HG03139 (cell line): ENCODE results near the gene TIGIT.

Experiments
- ATAC-seq: cut with Tn5 transposase; IDR thresholded peaks from one replicate; pipeline ENCODE4 v1.9.1; 2021; ENCODE audit not compliant: unreplicated experiment

The TIGIT gene

DNA sequence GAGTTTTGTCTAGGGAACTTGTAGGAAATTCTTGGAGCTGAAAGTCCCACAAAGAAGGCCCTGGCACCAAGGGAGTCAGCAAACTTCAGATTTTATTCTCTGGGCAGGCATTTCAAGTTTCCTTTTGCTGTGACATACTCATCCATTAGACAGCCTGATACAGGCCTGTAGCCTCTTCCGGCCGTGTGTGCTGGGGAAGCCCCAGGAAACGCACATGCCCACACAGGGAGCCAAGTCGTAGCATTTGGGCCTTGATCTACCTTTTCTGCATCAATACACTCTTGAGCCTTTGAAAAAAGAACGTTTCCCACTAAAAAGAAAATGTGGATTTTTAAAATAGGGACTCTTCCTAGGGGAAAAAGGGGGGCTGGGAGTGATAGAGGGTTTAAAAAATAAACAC is 15.0 kb downstream of the TIGIT start:
- peak; percentile 76 for ATAC-seq

DNA sequence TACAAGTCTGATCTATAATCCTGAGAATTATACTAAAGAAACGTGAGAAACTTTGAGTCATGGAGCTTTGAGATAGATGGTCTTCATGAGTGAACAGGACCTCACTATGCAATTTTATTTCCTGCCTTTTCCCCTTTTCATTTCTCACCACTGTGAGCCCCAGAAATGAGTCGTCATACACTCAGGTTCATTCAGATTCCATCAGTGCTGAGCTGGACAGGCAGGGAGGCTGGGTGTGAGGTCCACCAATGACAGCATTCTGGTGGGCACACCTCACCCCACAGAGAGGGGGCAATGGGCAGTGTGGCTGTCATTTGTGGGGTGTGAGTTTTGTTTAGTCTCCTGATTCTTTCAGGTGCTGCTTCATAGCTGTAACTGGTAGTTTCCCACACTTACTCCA is 16.9 kb downstream of the TIGIT start:
- no peak for ATAC-seq

DNA sequence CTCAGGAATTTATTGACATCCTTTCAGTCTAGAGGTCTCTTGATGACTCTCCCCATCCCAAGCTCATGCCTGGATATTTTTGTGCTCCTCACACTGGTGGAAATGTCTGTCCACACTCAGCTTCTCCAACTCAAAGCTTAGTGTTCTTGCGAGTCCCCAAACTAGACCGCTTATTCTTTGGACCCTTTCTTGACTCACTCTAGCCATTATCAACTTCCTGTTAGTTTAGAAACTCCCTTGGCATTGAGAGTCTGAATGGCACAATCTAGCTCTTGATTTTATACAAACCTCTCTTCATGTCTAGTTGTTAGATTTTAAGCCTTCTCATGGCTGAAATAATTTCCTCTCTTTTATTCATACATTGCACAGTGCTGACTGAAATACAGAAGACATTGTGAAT is 19.6 kb downstream of the TIGIT start:
- ATAC-seq = no peak

DNA sequence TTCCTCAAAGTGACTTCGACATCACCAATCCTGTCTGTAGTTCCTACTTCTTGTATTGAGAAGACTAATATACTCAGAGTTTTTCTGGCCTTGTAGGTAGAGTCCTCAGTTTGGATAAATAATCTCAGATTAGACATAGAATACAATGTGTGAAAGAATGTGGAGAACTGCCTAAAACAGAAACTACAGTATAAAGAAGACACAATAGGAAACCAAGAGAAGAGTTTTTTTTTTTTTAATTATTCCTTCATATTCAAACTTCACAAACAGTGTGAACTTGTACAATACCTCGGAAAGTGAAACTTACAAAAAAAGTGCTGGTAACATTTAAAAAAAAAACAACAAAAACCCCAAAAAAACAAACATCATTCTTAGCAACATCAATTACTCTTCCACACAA is 20.5 kb downstream of the TIGIT start:
- ATAC-seq = no peak

DNA sequence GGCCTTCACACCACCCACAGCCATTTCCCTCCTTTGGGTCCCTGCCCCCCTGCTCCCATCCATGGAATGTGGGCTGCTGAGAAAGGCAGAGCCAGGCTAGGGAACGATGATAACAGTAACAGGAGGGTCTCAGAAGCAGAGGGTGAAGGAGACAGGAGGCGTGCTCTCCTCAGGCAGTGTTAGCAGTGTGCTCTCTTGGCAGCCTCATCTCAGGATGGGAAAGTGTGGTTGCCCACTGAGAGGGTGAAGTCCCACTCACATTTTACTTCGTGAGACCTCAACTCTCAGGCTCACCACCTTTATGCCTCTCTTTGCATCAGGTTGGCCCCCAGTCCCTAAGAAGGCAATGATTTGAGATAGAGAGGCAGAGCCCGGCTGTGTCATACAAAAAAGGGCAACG is 24.5 kb downstream of the TIGIT start:
- ATAC-seq = no peak

DNA sequence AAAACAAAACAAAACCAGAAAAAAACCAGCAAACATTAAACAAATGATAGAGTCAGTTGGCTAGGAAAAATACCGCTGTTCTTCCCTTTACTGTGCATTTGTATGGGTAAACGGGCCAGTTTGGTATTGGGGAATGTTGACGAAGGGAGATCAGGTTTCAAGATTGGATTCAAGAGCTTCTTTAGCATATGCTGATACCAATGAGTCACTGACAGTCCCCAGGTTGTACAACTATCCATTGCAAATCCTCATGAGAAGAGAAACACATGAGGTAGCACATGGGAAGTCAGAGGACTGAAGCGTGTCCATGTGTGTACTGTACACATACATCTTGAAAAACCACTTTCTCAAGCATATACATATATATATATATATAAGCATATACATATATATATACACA is 25.6 kb downstream of the TIGIT start:
- no peak for ATAC-seq

DNA sequence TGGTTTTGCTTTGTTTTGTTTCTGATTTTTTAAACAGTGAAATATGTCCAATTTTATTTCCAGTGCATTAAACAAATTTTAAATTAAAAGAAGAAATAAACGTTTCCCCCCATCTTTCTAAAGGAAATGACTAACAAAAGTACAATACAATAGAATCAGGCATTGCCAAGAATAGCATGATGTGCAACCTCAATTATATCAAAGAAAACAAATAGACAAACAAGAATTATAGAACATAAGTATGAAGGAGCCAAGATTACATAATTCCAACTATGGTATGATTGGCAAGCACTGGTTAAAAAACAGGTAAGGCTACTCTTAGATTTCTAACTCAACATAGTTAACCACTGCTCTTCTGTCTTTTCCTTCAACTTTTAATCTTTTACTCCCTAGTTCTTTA is 26.4 kb downstream of the TIGIT start:
- ATAC-seq = no peak

DNA sequence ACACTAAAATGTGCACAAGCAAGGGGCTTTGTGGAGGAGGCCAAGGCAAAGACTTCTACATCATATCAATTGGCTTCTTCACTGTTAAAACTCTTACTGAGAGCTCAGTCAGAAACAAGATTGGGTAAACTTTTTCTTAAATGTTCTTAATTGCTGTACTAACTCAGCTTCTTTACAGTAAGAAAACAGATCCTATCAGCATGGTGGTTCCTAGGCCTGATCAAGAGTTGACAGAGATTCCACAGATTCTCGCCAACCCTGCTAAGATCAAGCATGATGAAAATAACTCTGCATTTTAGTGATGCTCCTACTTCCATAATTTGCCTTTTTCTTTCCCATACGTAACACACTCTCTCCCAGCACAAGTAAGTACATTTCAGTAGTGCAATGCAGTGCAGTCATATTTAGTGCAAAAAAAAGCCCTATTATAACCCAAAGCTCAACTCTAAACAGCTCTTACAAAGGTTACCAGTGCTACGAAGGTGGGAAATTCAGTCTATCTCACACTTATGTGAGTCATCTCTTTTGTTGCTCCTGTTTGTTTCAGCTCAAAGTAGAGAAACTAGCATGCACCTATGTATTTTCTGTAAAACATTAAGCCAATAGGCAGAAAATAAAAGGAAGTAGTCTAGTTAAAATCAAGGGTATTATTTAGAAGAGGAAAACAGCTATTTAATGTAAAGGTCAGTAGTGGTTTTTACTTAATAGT is 29.9 kb downstream of the TIGIT start:
- no peak for ATAC-seq

DNA sequence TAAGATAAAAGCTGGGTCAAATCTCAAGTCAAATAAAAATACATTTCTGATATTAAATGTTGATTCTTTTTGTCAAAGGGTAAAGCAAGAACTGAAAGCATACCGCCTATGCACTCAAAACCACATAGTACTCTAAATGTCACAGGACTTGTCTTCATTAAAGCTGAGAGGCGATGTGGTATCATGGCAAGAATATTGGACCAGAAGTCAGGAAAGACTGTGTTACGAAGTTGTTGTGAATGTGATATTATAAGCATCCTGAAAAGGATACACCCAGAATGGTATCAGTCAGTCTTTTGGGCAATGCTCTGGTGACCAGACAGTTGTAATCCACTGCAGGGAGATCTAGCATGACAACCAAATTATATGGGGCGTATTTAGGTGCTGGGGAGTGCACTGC is 33.8 kb downstream of the TIGIT start:
- no peak for ATAC-seq

DNA sequence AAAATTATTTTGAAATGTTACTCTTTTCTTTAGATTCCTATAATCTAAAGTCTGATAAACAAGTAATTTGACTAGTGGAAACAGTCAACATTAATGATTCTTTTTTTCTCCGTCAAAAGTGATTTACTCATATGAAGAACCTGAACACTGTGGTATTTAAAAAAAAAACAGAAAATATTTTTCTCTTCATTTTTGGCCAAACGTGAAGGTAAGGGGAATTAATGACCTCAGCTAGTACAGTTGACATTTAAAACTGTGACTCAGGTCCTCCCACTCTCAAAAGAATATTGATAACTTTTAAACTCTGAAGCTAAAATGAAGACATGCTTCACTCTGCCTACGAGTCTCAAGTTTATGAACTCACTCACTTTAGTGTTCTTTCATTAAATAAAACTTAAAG is 34.5 kb downstream of the TIGIT start:
- no peak for ATAC-seq

DNA sequence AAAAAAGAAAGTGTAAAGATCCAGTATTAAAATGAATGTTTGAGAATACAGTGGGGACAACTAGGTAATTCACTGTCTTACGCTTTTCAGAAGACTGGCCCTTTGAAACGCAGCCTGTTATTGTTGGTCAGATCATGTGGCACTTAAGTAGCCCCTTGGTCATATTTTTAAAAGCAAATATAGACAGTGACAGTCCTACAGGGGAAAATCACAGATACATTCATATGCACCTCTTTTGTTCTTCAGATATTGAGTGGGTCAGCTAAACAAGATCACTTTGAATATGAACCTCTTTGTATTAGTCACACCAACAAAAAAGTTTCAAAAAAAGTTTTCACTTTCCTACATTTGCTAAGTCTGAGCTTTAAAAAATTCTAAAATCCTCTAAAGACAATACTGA is 36.0 kb downstream of the TIGIT start:
- ATAC-seq = no peak

DNA sequence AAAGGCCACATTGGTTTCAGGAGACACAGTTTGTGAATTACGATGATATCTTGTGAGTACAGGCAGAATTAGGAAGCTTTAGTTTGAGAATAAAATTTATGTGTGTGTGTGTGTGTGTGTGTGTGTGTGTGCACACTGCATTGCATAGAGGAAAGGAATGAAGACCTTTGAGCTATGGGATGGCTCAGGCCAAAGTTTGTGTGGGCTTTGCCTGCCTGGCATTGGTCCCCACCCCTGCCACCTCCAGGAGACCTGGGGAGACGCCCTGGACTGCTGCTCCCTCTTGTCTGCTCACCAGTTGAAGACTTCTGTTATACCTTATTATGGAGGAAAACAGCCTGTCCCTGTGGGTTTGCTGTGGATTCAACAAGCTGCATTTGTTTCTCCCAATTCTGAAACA is 37.2 kb downstream of the TIGIT start:
- ATAC-seq = no peak

DNA sequence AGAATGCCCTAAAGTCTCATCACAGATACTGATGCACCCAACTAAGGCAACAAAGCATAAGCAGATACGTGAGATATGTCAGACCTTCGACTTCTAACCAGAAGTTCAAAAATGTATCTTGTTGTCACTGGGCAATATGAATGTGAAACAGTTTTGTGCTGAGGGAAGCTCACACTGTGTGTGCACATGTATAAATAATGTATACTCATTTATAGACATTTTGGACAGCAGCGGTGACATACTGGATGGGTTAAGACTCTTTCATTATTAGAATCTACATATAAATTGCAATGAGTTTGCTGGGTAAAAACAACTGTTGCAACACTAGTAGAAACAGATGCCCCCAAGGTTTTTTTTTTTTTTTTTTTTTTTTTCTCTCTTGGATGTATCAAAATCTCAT is 37.9 kb downstream of the TIGIT start:
- ATAC-seq = no peak

DNA sequence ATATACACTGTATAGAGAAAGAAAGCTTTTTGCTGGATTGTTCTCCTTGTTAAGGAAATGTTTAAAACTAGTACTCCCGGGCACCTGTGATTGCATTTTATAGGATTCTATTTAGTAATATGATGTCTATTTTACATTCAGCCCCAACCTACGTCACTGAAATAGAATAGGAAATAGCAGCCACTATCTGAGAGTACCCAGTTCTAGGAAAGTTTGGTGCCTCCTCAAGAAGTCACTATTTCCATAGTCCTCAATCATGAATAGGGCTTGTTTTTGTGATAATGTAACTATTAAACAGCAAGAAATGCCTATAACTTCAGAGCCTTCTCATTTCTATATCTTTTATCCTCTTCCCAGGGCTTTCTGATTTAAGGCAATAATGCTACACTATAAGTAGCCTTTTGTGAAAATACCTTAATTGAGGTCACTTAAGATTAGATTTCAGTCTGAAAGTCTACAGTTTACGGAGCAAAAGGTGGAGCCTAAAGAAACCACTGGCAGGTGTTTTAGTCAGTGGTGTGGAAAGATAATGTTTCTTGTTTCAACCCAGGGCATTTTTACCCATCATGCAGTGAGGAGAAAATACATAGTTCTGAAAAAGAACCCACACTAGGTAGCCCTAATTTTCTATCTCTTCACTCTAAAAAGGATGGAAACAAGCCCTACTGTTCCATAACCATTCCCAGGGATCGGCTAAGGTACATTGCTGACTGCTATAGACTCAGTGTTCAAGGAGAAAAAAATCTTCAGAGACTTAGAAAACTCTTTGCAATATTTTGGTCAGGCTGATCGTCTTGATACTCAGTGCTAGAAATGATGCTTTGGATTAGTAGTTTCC is 38.7 kb downstream of the TIGIT start:
- ATAC-seq = no peak

DNA sequence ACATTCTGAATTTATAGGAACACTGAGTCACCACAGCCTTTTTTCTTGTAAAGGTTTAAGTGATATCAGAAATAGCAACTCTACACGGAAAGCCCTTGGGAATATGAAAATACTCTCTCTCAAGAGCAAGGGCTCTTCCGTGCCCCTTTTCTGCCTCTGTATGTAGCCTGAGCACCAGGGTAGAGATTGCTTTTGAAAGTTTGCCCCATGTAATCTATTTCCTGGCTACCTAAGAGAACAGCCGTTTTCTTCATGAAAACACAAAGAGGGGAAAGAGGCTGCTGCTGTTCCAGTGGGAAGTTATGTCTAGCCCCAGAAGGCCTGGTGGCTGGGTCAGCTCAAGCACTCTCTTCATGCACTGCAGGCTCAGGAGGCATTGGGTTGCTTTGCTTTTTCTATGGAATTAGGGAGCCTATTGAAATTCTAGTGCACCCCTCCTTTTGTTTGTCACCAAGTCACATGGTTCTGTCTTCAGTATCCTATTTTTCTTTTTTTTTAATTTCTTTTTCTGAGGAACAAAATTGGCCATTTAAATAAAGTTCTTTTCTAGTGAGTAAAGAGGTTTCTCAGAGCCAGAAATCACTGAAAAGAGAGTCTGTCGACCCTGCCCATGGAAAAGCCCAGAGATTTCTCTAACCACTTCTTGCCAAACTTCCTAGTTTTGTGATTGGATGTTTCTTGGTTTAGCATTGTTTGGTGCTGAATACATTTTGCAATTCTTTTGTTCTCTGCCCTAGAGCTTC is 39.5 kb downstream of the TIGIT start:
- no peak for ATAC-seq

DNA sequence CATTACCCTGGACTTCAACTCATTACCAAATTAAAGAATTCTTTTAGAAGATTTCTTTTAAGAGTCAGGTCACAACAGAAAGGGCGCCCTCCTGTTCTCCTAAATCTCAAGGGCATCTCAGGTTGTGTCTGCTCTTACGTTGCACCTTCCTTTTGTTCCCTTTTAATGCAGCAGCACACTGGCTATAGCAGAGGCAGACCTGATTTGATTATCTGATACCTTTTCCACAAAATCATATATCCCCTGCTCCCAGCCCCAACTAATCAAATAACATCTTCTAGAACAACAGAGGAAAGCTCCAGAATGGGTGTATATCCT is 40.1 kb downstream of the TIGIT start:
- ATAC-seq = no peak

DNA sequence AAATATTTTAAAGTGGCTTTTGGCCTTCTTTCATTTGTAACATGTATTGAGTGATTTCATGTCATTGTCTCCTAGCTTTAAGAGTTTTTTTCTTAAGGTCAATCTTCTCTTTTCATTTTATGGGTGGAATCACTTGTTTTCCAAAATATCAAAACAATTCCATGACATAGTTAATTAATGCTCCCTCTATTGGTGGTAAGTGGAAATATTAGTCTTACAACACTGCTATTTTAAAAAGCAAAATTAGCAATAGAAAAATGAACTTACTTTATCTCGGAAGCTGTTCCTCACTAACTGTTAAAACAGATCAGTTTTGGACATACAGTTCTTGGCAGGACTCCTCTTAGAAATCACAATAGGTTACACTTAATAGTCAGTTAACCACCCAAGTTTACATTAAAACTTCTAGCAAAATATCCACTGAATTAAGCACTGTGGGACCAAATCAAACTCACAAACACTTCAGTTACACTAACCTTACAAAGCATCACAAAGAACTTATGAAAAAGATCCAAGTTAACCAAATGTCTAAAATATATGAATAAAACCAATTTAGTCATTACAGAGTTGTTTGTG is 42.4 kb downstream of the TIGIT start:
- no peak for ATAC-seq

DNA sequence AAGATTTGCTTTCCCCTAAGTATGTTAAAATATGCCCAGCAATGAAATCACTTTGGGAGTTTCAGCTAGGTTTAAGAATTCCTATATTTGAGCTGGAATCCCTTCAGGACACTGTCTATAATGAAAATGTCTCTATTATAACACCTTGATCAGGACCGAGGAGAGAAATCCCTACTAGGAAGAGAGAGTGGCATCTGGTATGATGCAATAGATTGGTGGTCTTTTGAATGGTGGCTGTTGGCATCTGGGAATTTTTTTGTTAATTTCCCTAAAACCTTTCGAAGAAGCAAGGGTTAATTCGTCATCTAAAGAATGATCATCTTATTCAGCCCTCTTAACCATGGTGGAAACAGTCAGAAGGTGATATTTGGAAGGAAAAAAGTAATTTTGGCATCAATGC is 43.0 kb downstream of the TIGIT start:
- ATAC-seq = no peak

DNA sequence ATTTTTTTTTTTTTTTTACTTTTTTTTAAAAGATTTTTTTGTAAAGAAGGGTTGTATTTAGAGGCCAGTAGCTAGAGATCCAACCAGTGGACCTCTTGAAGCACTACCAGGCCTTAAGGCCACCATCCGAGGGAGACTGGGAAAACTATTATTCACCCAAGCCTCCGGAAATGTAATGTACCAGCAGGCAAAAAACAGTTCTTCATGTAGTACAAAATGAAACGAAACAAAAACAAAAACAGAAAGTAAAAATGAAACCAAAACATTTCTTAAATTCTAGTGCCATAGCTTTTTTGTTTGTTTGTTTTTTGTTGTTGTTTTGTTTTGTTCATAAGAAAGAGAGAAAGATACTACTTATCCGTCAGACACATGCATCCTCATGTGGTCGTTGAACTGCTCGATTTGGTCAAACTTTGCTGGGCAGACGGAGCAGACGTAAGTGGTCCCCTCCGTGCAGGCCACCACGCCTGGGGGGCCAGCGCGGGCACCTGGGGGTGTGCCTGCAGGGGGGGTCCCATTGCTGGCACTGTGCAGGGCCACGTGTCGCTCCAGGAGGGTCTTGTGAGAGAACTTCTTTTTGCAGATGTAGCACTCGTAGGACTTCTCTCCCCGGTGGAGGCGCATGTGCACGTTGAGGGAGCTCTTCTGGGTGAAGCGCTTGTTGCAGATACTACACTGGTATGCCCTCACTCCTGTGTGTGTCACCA is 45.0 kb downstream of the TIGIT start:
- no peak for ATAC-seq

DNA sequence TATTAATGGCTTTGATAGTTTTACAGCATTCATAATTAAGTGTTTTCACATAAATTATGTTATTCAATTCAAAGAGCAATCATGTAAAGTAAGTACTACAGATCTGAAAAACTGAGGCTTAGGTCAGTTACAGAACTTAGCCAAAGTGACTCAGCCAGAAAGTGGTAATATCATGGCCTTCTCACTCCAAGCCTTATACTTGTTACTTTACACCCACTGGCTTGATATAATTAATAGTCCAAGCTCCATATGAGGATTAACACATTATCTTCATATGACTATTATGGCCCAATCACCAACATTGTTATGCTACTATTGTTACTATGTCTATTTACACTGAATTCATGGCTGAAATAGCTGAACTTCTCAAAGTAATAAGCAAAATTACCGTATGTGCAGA is 50.7 kb downstream of the TIGIT start:
- no peak for ATAC-seq

DNA sequence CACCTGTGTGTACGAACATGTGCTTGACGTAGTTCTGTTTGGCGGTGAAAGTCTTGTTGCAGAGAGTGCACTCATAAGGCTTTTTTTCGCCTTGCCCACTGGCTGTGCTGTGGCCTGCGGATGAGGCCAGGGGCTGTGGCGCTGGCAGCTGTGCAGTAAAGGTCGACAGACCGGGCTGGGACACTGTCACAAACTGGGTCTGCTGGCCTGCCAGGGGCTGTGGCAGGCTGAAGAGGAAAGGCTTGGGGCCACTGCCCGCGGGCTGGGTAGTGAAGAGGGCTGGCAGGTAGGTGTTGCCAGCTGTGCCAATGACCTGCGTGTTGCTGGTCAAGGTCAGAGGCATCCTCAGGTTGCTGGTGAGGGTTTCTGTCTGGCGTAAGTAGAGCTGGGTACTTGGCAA is 56.4 kb downstream of the TIGIT start:
- no peak for ATAC-seq
